IMR-90 (cell line): ENCODE measurements around the gene OR2H1. TPM values are rescaled to one million over a fixed set of nuclear protein-coding genes. Genes with fewer than 3 reads are reported as not detected.

ENCODE experiments used
- ATAC-seq: fragments of 200-7000 bp; cut with Tn5 transposase; 2 replicates; pipeline ENCODE4 v1.9.1; 2020; ENCODE audit warnings: low read depth, mild to moderate bottlenecking, moderate library complexity
- BruUV-seq: library from RNA; stranded (reverse); fragments of 400-500 nt; replicated peaks from 2 replicates; lab custom pipeline; 2021; lab: Mats Ljungman, UMichigan
- CTCF ChIA-PET: fragments of 300-600 bp; formaldehyde crosslinking; extraction: SDS; loops from one replicate; lab custom pipeline; 2021; ENCODE audit warnings: antibody characterized with exemption; lab: Yijun Ruan, JAX
- POLR2A ChIA-PET: fragments of 300-600 bp; sonication (Branson Sonifier 250); formaldehyde crosslinking; loops from one replicate; lab custom pipeline; 2022; ENCODE audit warnings: antibody characterized with exemption; ENCODE audit not compliant: unreplicated experiment; lab: Charles Lee
- DNase-seq: peaks from one replicate; pipeline ENCODE4 v3.0.0; 2013
- H2AFZ ChIP-seq: replicated peaks from 2 replicates; pipeline ENCODE3; 2013; ENCODE audit warnings: low read length, mild to moderate bottlenecking; ENCODE audit not compliant: poor library complexity
- H2AK5ac ChIP-seq: 2 replicates; pipeline ENCODE4 v1.6.1; 2013; ENCODE audit warnings: low read depth, low read length, inconsistent platforms
- H2AK9ac ChIP-seq: replicated peaks from 2 replicates; pipeline ENCODE3; 2013; ENCODE audit warnings: mild to moderate bottlenecking, low read depth, low read length, moderate library complexity; ENCODE audit not compliant: poor library complexity
- H2BK120ac ChIP-seq: 2 replicates; pipeline ENCODE4 v1.6.1; 2013; ENCODE audit warnings: low read depth, low read length, inconsistent platforms
- H2BK15ac ChIP-seq: 3 replicates; pipeline ENCODE4 v1.6.1; 2013; ENCODE audit warnings: low read depth, low read length, inconsistent platforms
- H2BK20ac ChIP-seq: 2 replicates; pipeline ENCODE4 v1.6.1; 2013; ENCODE audit warnings: low read depth, mild to moderate bottlenecking, inconsistent platforms, low read length, moderate library complexity
- H2BK5ac ChIP-seq: 2 replicates; pipeline ENCODE4 v1.6.1; 2013; ENCODE audit warnings: mild to moderate bottlenecking, low read depth, low read length, inconsistent platforms; ENCODE audit not compliant: poor library complexity, severe bottlenecking
- H3K14ac ChIP-seq: replicated peaks from 2 replicates; pipeline ENCODE4 v1.6.1; 2013; ENCODE audit warnings: low read depth, low read length, inconsistent platforms
- H3K18ac ChIP-seq: 2 replicates; pipeline ENCODE4 v1.6.1; 2013; ENCODE audit warnings: low read depth, low read length, control low read depth
- H3K23ac ChIP-seq: 2 replicates; pipeline ENCODE4 v1.6.1; 2013; ENCODE audit warnings: low read depth, low read length, inconsistent platforms
- H3K27ac ChIP-seq: 2 replicates; pipeline ENCODE4 v1.5.1; 2013; ENCODE audit warnings: mild to moderate bottlenecking, control low read depth, low read length; ENCODE audit not compliant: insufficient read depth
- H3K27me3 ChIP-seq: 2 replicates; pipeline ENCODE4 v1.6.1; 2013; ENCODE audit warnings: low read length; ENCODE audit not compliant: control insufficient read depth, insufficient read depth
- H3K36me3 ChIP-seq: 2 replicates; pipeline ENCODE4 v1.6.1; 2013; ENCODE audit warnings: low read length, mixed read lengths; ENCODE audit not compliant: control insufficient read depth, insufficient read depth
- H3K4ac ChIP-seq: 2 replicates; pipeline ENCODE4 v1.6.1; 2013; ENCODE audit warnings: low read depth, low read length, inconsistent platforms
- H3K4me1 ChIP-seq: 2 replicates; pipeline ENCODE4 v1.6.1; 2013; ENCODE audit warnings: low read length, mixed read lengths; ENCODE audit not compliant: control insufficient read depth, insufficient read depth
- H3K4me2 ChIP-seq: 2 replicates; pipeline ENCODE4 v1.6.1; 2013; ENCODE audit warnings: low read depth, mild to moderate bottlenecking, control low read depth, low read length, moderate library complexity
- H3K4me3 ChIP-seq: 2 replicates; pipeline ENCODE4 v1.5.1; 2013; ENCODE audit warnings: low read depth, mild to moderate bottlenecking, control low read depth, low read length, moderate library complexity; ENCODE audit not compliant: insufficient read depth
- H3K56ac ChIP-seq: 2 replicates; pipeline ENCODE4 v1.6.1; 2013; ENCODE audit warnings: low read length, inconsistent platforms; ENCODE audit not compliant: insufficient read depth; ENCODE audit errors: extremely low read depth
- H3K79me1 ChIP-seq, 2 experiments: 2 replicates each; pipeline ENCODE4 v1.6.1; 2013; ENCODE audit warnings: low read length in 2 of 2, inconsistent platforms in 1 of 2, low read depth in 1 of 2
- H3K9ac ChIP-seq: 2 replicates; pipeline ENCODE4 v1.6.1; 2013; ENCODE audit warnings: low read depth, low read length, control low read depth
- H3K9me1 ChIP-seq: 2 replicates; pipeline ENCODE4 v1.6.1; 2013; ENCODE audit warnings: low read length, inconsistent platforms; ENCODE audit not compliant: insufficient read depth
- H3K9me3 ChIP-seq: 2 replicates; pipeline ENCODE4 v1.6.1; 2013; ENCODE audit warnings: low read length; ENCODE audit not compliant: control insufficient read depth, insufficient read depth
- H4K20me1 ChIP-seq: 2 replicates; pipeline ENCODE4 v1.6.1; 2013; ENCODE audit warnings: low read length, inconsistent platforms; ENCODE audit not compliant: insufficient read depth
- H4K5ac ChIP-seq: 2 replicates; pipeline ENCODE4 v1.6.1; 2013; ENCODE audit warnings: mild to moderate bottlenecking, low read depth, low read length, control low read depth
- H4K8ac ChIP-seq, 2 experiments: 2 replicates each; pipeline ENCODE4 v1.6.1; 2013; ENCODE audit warnings: low read depth in 2 of 2, low read length in 2 of 2, control low read depth in 1 of 2, inconsistent platforms in 1 of 2
- H4K91ac ChIP-seq: 2 replicates; pipeline ENCODE4 v1.6.1; 2013; ENCODE audit warnings: low read depth, low read length, inconsistent platforms; ENCODE audit not compliant: insufficient read depth
- BHLHE40 ChIP-seq: fragments of 150-350 bp; IDR thresholded peaks from 2 replicates; pipeline ENCODE4 v1.6.1; 2016; ENCODE audit warnings: mild to moderate bottlenecking, low read depth, low read length
- FOS ChIP-seq: fragments of 150-350 bp; IDR thresholded peaks from 2 replicates; pipeline ENCODE4 v1.6.1; 2016; ENCODE audit warnings: low read depth, low read length
- NFE2L2 ChIP-seq: fragments of 150-350 bp; IDR thresholded peaks from 2 replicates; pipeline ENCODE4 v1.6.1; 2016; ENCODE audit warnings: low read depth, mild to moderate bottlenecking, low read length
- USF2 ChIP-seq: fragments of 150-350 bp; IDR thresholded peaks from 2 replicates; pipeline ENCODE4 v1.6.1; 2017; ENCODE audit warnings: mild to moderate bottlenecking, antibody characterized with exemption, low read length, low read depth
- WGBS, 2 experiments: methylation state at CpG; one replicate each; pipeline versions ENCODE4 v1.1.5 to v1.1.7; 2013; ENCODE audit warnings: missing lambda C conversion rate in 2 of 2; ENCODE audit not compliant: insufficient read length in 1 of 2; ENCODE audit errors: extremely low coverage in 2 of 2; 5-methylcytosine and 5-hydroxymethylcytosine counted together
- dilution Hi-C: fragments of 300-500 bp; cut with HindIII; formaldehyde crosslinking; loops from one replicate; pipeline ENCODE4 v1.14.3; 2018; ENCODE audit warnings: low sequenced_read_pairs; ENCODE audit not compliant: unreplicated experiment
- in situ Hi-C: fragments of 300-500 bp; cut with MboI; formaldehyde crosslinking; loops from 3 replicates; pipeline ENCODE4 v1.14.3; 2019; ENCODE audit warnings: low sequenced_read_pairs, inconsistent platforms, mixed read lengths
- intact Hi-C: fragments of 100-400 bp; cut with micrococcal nuclease; formaldehyde crosslinking; loops from 2 replicates; pipeline ENCODE4 v1.10.0; 2022
- polyA plus RNA-seq, 3 experiments: library from polyadenylated mRNA; depleted of rRNA; stranded (reverse); fragments of >200 nt; gene quantifications; 2 replicates each; pipeline ENCODE4 v1.2.3, GENCODE V29; 2012; ENCODE audit warnings: low replicate concordance in 1 of 3
- total RNA-seq: library from RNA; depleted of rRNA; stranded (reverse); fragments of >200 nt; gene quantifications from 2 replicates; pipeline ENCODE4 v1.2.3, GENCODE V29; 2012

Gene OR2H1
- total and polyA plus RNA-seq, 2 of the 4 experiments (the other 2 are of a cell fraction) = not detected

GRCh38 chr6:29466241-29466640 is 9.3 kb downstream of the OR2H1 start:
- H3K4me3 ChIP-seq = no peak overlapping the region
- no peak overlapping the region for H2AK9ac ChIP-seq
- ChIA-PET CTCF (no interaction called here), POLR2A (no interaction called here)
- H4K8ac ChIP-seq = no peak overlapping the region
- H2BK20ac ChIP-seq = no peak overlapping the region
- BruUV-seq = no TSS peak
- H3K9me1 ChIP-seq = no peaks in the 10 kb centered on the region
- no peaks in the 10 kb centered on the region for H3K79me1 ChIP-seq
- TF ChIP-seq USF2 (no peak), NFE2L2 (no peak), BHLHE40 (no peak), FOS (no peak)
- no peaks in the 10 kb centered on the region for H4K20me1 ChIP-seq
- no peak overlapping the region for H2BK15ac ChIP-seq
- no peak overlapping the region for H3K27ac ChIP-seq
- H3K14ac ChIP-seq = no peak overlapping the region
- intact Hi-C loops (no loop called here), in situ Hi-C loops (no loop called here), dilution Hi-C loops (no loop called here)
- H3K4ac ChIP-seq = no peak overlapping the region
- H3K4me1 ChIP-seq = no peaks in the 10 kb centered on the region
- no peak overlapping the region for H4K91ac ChIP-seq
- H2BK120ac ChIP-seq = no peak overlapping the region
- no peak overlapping the region for H3K9ac ChIP-seq
- DNase-seq (no peak), ATAC-seq (no peak)
- H4K5ac ChIP-seq = no peak overlapping the region
- peaks cover 14% of the 10 kb centered on the region for H3K9me3 ChIP-seq
- H2AFZ ChIP-seq = no peak overlapping the region
- no peaks in the 10 kb centered on the region for H3K27me3 ChIP-seq
- H2AK5ac ChIP-seq = no peak overlapping the region
- H3K23ac ChIP-seq = no peak overlapping the region
- no peak overlapping the region for H3K56ac ChIP-seq
- no peak overlapping the region for H3K4me2 ChIP-seq
- no peak overlapping the region for H3K18ac ChIP-seq
- H2BK5ac ChIP-seq = no peak overlapping the region
- no CpG with 5 or more reads among the region's 6 CpGs for WGBS, 2 experiments
- no peaks in the 10 kb centered on the region for H3K36me3 ChIP-seq
